GM04503 (cell line): ENCODE measurements around the gene HARBI1.

Source experiments
- DNase-seq: peaks from one replicate; pipeline ENCODE4 v3.0.0-alpha.2; 2012; ENCODE audit warnings: low read depth

HARBI1 gene

GRCh38 chr11:46633291-46634217, 16.5 kb upstream of the HARBI1 start:
- DNase-seq: no peak

DNA sequence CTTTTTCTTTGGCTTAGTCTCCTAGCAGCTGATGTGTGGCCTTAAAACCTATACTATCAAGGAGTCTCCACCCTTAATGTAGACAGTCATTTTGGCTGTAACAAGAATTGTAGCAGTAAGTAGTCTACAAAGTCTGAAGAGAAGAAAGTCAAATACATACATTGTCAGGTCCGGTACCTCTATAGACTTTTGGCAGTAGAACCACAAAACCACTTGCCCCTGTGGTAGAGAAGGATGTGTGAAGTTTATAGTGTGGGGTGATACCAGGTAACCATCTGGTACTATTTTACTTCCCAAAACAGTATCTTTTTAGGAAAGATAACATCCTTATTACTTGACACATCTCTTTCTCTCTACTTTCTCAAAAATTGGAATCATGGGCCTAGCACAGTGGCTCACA, 15.5 kb upstream of the HARBI1 start:
- DNase-seq: no peak

DNA sequence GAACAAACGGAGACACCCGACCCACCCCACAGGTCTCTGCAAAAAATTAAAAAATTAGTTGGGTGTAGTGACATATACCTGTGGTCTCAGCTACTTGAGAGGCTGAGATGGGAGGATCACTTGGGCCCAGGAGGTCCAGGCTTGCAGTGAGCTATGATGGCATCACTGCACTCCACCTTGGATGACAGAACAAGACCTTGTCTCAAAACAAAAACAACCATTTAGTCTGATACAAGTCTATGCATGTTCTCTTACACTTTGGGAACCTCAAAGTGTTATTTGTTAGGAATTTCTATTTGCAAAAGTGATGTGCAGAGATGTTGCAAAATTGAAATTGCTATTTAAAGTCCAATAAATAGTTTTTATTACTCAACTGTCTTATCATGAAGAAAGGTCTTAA, 14.6 kb upstream of the HARBI1 start:
- DNase-seq: no peak

DNA sequence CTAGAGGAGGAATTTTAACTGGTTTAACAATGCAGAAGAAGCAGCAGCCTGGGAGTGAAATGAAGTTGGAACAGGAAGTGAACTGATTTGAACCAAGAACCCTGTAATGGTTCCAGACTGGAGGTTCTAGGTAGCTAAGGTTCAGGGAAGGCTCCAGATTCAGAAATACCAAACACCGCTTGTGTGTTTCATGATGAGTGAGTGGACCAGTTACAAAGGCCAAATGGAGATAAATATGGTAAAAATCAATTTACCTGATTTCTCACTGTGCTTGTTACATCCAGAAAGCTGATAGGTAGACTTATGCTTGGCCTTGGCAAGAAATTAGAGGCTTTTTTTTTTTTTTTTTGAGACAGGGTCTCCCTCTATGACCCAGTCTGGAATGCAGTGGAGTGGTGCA, 13.2 kb upstream of the HARBI1 start:
- no peak for DNase-seq

DNA sequence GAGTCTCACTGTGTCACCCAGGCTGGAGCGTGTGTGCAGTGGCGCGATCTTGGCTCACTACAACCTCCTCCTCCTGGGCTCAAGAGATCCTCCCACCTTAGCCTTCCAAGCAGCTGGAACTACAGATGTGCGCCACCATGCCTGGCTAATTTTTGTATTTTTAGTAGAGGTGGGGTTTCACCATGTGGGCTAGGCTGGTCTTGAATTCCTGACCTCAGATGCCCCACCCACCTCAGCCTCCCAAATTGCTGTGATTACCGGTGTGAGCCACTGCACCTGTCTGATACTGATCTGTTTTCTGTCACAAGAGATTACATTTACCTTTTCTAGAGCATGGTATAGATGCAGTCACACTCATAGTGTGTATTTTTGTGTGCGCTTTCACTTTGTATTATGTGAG, 11.9 kb upstream of the HARBI1 start:
- no peak for DNase-seq

DNA sequence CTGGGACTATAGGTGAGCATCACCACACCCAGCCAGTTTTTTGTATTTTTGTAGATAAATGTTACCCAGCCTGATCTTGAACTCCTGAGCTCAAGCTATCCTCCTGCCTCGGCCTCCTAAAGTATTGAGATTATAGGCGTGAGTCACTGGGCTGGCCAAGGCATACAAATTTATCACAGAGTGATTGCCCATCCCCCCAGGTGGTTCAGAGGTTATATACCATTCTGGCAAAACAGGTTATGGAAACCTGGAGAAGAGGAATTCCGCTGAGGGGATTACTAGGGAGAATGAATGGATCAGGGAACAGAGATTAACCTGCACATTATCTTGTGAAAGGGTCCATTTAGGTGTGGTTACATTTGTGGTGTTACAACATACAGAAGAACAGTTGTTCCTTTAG, 8.4 kb upstream of the HARBI1 start:
- no peak for DNase-seq

GRCh38 chr11:46618837-46619236, 1.8 kb upstream of the HARBI1 start:
- DNase-seq: no peak

GRCh38 chr11:46617972-46618314, 916 bp upstream of the HARBI1 start:
- no peak for DNase-seq

DNA sequence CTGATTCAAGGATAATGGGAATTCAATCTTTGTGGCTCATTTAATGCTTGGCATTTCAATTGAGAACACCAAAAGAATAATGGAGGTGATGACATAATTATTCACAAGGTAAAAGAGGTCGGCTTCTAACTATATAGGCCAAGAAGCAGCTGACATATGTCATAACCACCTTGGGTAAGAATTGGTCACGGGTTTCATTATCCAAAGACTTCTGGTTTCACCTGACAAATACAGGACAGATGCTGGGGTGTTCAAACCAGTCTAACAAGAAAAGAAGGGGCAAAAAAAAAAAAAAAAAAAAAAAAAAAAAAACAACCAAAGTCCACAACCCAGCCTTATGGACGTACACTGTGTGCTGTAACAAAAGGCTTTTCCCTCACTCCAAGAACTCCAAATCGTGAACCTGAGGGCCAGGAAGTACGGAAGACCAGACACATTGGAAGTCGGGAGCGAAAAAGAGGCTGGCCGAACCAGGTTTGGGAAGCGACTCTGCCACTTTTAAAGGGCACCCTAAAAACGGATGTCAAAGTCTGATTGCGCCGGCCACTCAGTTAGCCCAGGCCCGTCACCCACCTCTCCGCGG, 385 bp downstream of the HARBI1 start:
- DNase-seq: no peak

GRCh38 chr11:46615756-46616155, 1.3 kb downstream of the HARBI1 start:
- no peak for DNase-seq

GRCh38 chr11:46612326-46612725, 4.7 kb downstream of the HARBI1 start:
- no peak for DNase-seq

DNA sequence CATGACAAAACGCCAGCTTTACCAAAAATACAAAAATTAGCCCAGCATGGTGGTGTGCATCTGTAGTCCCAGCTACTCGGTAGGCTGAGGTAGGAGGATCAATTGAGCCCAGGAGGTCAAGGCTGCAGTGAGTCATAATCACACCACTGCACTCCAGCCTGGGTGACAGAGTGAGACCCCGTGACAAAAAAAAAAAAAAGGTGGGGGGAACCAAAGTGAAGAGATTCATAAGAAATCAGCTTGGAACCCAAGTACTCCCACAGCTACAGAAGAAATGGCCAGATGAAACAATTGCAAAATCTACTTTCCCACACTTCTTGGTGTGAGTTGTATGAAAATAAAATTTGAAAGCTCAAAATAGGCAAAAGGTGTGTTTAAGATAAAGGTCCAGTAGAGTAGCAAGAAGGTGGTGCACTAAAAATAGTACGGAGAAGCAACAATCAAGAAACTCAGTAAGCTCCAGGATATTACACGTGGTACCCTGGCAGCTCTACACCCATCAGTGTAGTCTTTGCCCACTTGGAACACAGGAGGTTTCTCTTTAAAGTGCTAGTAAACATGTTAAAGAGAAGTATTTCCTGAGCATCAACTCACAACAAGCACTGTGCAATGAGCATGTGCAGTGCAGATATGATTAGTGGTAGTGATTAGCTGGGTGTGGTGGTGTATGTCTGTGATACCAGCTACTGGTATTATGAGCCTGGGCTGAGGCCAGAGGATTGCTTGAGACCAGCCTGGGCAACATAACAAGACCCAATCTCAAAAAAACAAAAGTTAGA, 5.3 kb downstream of the HARBI1 start:
- no peak for DNase-seq

GRCh38 chr11:46609386-46609785, 7.6 kb downstream of the HARBI1 start:
- no peak for DNase-seq

GRCh38 chr11:46607516-46607915, 9.5 kb downstream of the HARBI1 start:
- DNase-seq: no peak

DNA sequence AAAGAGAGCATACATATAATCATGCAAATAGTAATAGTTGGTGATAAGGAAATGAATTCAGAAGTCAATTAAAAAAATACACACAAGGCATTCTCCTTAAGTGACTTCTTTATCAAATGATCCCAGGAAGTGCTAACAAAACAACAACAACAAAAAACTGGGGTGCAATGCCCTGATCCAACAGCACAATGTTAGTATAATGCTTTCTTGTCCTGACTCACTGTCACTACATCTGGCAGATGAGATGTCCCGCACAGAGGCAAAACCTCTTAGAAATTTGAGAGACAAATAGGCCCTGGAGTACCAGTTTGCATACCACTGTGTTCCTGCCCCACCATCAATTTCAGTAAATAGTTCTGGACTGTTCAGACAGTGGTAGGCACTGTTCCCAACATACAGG, 12.2 kb downstream of the HARBI1 start:
- no peak for DNase-seq

- DNase-seq: no peak
Observed at GRCh38 chr11:46603704-46604308, 13.2 kb downstream of the HARBI1 start.

DNA sequence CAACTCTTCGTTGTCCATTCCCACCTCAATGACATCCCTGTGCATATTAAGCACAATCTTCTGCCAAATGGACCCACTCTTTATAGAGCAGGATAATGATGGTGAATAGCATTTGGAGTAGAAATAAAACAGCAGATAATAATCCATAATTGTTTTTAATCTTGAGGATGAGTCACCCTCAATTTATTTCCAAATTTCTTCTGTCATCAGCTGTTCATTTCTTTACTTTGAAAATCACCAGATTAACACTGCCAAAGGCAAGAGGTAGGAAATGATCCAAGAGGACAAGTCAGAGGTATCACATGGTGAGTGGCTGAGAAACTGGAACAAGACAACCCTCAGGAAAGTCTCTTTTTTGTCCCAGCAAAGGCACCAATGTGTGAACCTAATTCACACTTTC, 15.9 kb downstream of the HARBI1 start:
- no peak for DNase-seq

- no peak for DNase-seq
Observed at GRCh38 chr11:46600194-46600960, 16.6 kb downstream of the HARBI1 start.

DNA sequence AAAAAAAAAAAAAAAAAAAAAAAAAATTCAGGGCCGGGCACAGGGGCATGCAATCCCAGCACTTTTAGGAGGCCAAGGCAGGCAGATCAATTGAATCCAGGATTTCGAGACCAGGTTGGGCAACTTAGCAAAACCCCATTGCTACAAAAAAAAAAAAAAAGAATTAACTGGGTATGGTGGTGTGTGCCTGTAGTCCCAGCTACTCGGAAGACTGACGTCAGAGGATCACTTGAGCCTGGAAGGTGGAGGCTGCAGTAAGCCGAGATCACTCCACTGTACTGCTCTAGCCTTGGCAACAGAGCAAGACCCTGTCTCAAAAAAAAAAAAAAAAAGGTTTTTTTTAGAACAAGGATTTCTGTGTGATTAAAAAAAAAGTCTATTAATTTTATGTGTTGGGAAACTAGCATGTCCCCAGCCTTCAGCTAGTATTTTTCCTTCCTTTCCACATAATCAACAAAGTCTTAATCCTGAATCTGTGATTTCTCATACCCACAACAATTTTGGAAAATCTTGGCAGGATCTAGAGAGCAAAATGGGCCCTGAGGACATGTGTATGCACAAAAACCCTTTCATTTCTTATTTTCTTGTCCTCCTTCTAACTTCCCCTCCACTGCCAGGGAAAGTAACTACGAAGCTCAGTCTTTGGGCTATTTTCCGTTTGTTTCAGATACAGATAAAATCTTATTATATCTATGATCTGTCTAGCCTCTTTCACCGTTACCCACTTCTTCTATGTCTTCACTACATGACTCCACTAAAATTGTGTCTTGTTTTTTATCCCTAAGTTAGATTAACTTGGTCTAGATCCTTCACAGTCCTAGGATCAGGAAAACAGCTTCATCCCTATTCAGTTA, 17.5 kb downstream of the HARBI1 start:
- no peak for DNase-seq

DNA sequence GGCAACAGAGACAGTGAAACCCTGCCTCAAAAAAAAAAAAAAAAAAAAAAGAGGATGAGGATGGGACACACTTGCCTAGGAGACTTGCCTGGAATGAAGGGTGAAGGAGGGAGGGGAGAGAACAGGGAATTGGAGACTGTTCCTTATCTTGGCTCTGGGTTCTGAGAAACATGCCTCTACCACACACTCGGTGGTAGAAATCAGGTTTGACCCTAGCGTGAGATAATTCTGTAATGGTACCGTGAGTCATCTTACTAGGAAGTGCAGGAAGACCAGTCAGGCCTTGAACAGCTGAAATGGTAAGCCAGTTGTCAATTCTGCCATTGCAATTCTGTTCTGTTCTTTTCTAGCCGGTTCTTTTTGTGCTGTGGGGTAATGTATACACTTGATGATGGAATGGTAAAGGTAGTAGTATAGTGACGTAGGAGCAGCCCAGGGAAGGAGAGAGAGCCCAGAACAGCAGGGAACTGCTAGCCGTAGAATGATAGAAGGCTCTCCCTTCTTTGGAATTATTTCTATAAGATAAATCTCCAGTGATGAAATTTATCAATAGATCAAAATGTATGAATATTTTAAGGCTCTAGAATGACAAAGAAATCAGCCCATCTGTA, 19.3 kb downstream of the HARBI1 start:
- no peak for DNase-seq
